ENCODE data around the gene TAB2.

The TAB2 gene, protein sequence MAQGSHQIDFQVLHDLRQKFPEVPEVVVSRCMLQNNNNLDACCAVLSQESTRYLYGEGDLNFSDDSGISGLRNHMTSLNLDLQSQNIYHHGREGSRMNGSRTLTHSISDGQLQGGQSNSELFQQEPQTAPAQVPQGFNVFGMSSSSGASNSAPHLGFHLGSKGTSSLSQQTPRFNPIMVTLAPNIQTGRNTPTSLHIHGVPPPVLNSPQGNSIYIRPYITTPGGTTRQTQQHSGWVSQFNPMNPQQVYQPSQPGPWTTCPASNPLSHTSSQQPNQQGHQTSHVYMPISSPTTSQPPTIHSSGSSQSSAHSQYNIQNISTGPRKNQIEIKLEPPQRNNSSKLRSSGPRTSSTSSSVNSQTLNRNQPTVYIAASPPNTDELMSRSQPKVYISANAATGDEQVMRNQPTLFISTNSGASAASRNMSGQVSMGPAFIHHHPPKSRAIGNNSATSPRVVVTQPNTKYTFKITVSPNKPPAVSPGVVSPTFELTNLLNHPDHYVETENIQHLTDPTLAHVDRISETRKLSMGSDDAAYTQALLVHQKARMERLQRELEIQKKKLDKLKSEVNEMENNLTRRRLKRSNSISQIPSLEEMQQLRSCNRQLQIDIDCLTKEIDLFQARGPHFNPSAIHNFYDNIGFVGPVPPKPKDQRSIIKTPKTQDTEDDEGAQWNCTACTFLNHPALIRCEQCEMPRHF

DNA sequence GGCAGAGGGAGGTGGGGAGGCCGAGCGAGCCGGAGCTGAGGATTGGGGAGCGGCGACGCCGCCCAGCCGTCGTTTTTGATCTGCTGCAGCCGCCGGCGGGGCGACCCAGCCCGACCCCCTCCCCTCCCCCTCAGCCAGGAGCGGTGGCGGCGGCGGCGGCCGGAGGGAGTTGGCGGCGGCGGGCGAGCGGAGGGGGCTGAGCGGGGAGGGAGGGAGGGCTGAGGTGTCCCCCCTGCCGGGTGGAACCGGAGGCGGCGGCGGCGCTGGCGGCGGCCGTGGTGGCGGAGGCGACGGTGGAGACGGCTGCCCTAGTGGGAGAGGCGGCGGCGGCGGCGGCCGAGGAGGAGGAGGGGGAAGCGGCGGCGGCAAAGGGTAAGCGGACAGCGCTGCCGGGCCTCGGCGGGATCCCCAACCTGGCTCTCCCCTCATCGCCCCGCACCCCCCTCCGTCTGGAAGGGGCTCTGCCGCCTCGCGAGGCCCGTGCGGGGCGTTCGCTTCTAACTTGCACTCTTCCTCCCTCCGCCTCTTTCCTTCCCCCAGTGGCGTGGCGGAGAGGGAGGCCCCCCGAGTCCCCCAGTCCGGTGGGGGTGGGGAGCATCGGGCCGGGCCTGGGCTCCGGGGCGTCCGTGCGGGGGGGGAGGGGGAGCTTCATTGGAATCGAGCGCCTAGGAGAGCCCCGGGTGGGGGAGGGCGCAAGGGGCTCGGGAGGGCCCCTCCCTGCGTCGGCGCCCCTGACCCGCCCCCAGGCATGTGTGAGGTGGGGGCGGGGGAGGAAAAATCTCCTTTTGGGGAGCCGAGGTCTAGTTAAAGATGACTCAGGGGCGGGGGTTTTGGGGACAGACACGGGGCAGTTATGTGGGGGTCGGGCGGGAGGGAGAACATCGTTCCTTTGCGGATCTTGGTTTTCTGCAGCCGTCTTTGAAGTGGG, at the start of gene TAB2:
Gene TAB2, plus strand, starts transcription at position 69 of the 928 bp plus-strand sequence. CDS start 52,286 bp downstream, outside the sequence.
- DNase-seq (ENCODE audit: low spot score) = peak; percentile 77

DNA sequence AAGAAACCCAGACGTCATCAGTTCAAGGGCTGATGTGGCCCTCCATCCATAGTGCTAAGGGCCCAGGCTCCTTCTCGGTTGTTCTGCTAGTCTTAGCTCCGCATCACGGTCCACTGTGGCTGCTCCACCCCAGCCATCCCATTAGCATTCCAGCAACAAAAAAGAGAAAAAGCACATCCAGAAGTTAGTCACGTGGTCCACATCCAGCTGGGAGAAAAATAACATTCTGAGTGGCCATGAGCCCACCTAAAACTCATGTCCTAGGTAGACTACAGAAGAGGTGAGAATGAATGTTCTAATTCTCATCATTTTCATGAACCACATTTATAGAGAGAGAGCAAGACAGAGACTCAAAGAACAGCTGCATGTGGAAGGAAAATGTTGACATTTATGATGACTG, 49.4 kb upstream of the TAB2 start:
- no peak for DNase-seq (ENCODE audit: low spot score)

DNA sequence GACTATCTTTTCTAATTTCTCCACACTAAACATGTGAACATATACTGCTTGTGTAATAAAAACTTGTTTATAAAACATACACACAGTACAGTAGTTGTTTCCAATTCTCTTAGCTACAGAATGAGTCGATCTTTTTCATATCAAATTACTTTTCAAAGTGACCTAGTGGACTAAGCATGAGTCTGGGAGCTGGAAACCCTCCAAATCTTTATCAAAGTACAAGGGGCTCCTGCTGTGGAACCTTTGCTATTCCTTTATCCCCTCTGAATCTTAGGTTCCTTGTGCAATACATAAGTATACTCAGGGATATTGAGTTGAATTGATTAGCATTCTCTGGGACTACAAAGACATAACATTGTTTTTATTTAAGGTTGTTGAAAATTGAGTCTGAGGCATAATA, 48.7 kb upstream of the TAB2 start:
- DNase-seq (ENCODE audit: low spot score) = no peak

DNA sequence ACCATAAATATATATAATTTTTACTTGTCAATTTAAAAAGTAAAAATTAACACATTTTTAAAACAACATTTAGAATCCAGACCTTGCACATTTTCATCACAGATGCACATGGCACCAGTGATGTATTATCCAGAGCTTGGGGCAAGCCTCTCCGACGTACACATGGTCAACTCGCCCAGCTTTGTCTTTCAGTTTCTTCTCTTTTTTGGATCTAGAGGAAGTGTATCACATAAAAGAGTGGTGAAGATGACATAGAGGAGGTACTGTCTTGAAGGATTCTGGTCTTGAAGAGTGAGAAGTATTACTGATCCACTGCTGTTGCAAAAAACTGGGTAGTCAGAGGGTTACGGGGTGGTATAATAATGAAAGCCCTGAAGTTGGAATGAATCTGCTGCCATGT, 46.9 kb upstream of the TAB2 start:
- no peak for DNase-seq (ENCODE audit: low spot score)

DNA sequence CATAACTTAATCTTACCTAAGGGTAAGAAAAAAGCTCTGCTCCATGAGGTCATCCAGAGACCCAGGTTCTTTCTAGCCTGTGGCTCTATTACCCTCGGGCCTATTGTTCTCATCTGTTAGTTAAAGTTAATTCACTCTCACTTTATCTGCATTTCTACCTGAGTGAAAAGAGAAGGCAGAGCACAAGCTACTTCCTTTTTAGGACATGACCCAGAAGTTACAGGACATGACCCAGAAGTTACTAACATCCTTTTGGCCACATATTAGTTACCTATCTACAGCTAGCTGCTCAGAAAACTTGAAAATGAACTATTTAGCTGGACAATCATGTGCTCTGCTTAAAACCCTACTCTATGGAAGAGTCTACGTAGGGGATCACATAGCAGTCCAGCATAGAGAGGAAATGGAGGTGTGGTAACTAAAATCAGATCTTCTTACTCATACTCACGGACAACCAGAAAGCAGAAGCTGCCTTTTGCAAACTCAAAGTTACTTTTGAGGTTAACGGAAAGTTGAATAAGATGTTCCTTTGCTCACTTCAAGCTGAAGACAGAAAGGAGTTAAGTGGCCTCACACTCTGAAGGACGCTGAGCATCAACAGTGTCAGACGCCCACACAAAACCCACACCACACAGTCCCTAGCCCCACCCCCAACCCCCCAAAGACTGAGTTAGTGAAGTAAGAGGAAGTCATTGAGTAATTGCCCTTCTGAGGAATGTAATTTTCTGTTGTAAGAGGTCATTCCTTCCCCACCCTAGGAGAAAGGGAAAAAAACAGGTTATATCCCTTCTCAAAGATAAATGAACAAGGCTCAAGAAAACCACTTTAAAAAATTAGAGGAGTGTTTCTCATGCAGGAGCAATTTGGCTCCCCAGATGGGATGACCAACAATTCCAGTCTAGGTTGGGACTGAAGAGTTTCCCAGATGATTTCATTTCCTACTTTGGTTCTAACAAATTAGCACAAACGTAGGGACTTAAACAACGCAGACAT, 45.9 kb upstream of the TAB2 start:
- DNase-seq (ENCODE audit: low spot score) = peak; percentile 52

DNA sequence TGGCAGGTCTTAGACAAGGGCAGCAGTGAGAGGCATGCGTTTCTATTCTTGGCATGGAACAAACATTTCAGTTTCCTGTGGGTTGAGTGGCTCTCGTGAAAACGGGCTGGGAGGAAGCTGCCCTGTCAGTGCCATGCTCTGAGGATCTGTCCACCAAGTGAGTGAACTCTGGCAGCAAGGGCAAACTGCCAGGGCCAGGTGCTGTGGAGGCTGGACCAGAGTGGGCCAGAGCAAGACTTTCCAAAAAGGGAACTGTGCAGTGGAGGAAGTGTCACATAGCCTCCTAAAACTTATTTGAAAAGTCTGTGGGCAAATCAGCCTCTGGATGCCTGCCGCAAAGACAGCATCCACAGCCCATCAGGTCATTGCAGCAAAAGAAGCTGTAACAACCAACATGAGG, 44.2 kb upstream of the TAB2 start:
- no peak for DNase-seq (ENCODE audit: low spot score)

DNA sequence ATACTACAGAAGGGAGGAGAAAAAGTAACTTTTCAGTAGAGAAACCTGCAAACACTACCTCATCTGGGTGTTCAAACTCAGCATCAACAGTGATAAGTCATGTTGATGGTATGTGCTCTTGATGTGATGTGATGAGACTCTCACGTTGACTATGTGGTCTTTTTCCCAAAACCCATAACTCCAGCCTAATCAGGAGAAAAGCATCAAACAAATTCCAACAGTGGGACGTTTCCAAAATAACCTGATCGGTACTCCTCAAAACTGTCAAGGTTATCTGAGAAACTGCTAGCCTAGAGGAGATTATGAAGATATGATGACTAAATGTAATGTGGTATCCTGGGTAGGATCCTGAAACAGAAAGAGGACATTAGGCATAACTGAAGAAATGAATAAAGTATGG, 41.9 kb upstream of the TAB2 start:
- no peak for DNase-seq (ENCODE audit: low spot score)

DNA sequence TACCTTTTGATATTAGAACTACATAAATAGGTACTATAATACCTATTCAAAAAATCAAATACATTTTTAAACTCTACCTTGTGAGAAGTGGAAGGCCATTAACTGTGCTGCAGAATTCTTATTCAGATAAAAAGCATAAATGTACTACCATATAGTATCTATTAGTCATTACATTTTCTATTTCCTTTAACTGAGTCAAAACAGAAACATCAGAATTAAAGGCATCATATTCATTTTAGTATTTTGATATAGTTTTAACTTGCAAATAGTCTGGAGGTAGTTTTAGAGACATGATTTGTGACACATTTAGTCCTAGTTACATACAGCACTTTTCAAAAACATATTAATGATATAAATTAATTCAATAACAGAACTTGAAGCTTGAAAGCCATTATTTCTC, 39.9 kb upstream of the TAB2 start:
- no peak for DNase-seq (ENCODE audit: low spot score)

DNA sequence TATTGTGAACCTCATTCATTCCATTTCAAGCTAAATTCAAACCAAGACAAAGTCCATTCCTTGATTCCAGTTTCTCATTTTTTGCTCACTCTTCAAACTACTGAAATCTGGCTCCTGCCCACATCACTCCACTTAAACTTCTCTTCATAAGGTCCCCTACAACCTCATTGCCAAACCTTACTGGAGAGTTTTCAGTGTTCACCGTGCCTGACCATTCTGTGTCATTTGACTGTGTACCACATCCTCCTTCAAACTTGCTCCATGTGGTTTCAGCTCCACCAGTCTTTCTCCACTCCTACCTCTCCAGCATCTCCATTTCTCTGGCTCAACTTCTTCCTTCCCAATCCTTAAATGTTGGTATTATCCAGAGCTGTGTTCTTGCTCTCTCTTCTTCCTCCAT, 38.5 kb upstream of the TAB2 start:
- DNase-seq (ENCODE audit: low spot score) = no peak

DNA sequence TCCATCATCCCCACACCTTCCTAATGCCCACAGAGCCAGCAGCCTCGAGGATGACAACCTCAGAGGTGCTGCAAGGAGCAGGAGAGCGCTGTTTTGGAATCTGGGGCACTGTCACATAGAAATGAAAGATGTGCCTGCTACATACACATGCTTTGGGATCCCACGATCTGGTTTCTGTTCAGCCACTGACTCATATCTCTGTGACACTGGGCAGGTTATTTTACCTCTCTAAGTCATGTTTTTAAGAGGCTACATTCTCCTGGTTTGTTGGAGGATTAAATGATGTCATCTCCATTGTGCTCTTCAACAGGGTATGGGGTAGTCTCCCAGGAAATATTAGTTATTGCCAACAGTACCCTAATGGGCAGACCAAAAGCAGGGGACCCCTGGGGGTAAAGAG, 32.6 kb upstream of the TAB2 start:
- DNase-seq (ENCODE audit: low spot score) = no peak

DNA sequence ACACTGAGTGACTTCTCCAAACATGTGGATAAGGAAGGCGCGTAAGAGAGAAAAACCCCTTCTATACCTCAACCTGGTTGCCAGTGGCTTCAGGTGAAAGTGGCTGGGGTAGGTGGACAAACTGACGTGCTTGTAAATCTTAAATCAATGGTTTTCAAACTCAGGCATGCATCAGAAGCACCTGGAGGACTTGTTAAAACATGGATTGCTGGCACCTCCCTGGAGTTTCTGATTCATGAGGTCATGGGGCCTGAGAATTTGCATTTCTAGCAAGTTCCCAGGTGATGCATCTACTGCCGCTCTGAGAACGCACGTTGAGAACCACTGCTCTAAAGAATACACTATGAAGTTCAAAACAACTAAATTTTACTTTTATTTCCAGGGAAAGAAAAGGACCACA, 31.9 kb upstream of the TAB2 start:
- no peak for DNase-seq (ENCODE audit: low spot score)

DNA sequence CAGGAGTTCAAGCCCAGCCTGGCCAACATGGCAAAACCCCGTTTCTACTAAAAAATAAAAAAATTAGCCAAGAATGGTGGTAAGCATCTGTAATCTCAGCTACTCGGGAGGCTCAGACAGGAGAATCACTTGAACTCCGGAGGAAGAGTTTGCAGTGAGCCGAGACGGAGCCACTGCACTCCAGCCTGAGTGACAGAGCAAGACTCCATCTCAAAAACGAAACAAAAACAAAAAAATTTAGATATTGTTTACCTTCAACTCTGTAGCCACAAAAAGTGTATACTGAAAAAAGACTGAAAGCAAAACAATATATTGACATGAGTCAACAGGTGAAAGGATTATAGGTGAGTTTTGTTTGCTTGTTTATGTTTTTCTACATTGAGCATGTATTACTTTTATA, 30.6 kb upstream of the TAB2 start:
- DNase-seq (ENCODE audit: low spot score) = no peak

DNA sequence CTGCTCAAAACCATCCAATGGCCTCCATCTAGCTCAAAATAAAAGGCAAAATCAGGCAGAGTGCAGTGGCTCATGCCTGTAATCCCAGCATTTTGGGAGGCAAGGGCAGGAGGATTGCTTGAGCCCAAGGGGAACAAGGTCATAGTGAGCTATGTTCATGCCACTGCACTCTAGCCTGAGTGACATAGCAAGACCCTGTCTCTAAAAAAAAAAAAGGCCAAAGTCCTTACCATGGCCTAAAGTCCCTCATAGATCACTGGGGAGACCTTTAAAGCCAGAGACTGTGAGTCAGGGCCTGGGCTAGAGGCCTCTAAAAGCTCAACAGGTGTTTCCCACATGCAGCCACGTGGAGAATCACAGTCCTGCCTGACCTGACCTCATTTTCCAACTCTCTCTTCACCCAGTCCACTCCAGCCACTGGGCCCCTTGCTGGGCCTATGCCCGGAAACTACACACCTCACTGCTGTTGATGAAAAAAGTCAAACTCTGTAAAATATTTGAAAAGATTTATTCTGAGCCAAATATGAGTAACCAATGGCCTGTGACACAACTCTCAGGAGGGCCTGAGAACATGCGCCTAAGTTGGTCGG, 28.2 kb upstream of the TAB2 start:
- no peak for DNase-seq (ENCODE audit: low spot score)

DNA sequence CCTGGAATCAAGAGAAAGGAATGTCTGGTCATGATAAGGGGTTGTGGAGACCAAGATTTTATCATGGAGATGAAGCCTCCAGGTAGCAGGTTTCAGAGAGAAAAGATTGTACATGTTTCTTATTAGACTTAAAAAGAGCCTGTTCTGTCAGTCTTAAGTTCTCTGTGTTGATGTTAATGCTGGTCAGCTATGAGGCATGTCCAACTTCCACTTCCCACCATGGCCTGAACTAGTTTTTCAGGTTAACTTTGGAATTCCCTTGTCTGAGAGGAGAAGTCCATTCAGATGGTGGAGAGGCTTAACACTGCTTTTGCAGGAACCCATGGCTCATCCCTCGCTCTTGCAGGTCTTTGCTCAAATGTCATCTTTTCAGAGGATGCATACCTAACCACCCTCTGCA, 27.5 kb upstream of the TAB2 start:
- DNase-seq (ENCODE audit: low spot score) = no peak

DNA sequence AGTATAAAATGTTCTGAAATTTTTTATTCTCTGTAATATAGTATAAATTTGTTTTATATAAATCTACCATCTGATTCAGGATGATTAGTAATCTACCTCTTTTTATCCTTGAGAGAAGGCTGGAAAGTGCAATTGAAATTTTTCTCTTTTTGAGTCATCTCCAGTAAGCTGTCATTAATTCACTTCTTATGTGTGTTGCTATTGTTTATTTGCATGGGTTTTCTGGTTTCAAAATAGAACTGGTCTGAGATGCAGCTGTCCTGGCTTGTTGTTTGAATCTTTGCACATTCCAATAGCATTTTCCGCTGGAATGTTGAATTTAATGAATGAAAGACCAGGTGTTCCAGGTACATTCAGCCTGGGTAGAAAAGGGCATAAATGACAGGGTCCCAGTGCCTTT, 24.3 kb upstream of the TAB2 start:
- no peak for DNase-seq (ENCODE audit: low spot score)

DNA sequence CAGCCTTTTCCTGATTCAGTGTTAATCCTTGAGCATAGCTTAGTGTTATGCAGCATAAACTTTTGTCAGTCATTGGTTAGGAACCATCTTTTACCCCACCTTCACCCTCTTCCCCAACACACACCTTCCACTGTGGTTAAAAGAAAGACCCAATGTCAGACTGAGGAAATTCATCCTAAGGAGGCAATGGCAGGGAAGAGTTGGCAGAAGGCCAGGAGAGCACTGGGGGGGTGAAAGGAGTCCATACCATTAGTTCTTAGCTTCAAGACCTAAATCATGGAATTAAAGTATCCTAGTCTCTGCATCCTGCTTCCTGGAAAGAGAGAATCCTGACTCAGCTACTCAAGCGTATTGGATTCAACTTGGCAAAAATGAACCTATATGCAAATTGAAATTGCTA, 16.9 kb upstream of the TAB2 start:
- DNase-seq (ENCODE audit: low spot score) = no peak

DNA sequence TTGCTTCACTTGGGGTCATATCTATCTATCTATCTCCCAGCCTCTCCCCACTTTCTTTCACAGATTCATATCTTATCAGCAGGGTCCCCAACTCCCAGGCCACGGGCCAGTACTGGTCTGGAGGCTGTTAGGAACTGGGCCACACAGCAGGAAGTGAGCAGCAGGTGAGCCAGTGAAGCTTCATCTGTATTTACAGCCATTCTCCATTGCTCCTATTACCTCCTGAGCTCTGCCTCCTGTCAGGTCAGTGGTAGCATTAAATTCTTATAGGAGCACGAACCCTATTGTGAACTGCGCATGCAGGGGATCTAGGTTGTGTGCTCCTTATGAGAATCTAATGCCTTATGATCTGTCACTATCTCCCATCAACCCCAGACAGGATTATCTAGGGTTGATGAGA, 14.8 kb upstream of the TAB2 start:
- no peak for DNase-seq (ENCODE audit: low spot score)

DNA sequence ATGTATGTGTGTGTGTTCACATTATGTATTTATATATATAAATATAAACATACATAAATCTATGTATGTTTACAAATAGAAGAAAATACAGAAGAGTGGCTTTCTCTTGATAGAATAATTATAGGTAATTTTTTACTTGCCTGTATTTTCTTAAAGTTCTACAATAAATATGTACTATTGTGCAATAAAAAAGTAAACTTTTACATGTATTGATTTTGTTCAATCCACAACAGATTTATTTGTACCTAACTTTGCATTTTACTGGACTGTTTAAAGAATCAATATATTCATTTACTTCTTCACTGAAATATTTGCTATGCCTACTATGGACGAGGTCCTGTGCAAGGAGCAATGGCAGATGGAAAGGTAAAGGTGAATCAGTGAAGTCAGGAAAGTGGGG, 14.0 kb upstream of the TAB2 start:
- no peak for DNase-seq (ENCODE audit: low spot score)

DNA sequence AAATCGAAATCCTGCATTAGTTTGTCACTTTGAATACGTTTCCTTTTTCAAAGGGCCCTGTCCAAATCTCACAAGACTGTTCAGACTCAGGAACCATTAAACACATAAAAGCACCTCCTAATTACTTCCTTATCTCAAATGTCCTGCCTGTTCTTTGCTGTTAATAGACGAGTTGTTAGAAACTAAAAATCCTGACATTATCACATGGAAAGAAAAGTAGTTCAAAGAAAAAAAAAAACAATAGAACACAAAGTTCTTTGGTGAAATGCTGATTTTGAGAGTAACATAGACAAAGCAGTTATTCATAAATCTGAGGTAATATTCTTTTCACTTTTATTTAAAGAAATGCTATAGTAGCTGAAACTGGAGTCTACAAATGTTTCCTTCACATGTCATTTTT, 12.1 kb upstream of the TAB2 start:
- no peak for DNase-seq (ENCODE audit: low spot score)

DNA sequence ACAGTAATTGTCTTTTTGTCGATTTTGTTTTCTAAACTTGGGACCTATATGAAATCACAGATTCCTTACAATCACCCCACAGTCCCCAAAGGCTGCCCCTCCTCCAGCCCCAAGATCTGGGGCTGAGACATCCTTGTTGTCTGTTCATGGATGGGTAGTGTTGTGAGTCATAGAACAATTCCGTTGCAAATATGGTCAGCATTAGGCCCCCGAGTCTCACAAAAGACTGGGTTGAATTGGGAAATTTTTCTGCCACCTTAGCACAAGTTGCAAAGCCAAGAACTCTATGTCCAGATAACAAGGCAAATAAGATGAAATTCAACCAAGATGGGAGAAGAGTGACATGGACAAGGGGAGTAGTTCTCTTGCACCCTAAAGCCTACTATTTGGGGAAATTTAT, 10.5 kb upstream of the TAB2 start:
- DNase-seq (ENCODE audit: low spot score) = no peak

DNA sequence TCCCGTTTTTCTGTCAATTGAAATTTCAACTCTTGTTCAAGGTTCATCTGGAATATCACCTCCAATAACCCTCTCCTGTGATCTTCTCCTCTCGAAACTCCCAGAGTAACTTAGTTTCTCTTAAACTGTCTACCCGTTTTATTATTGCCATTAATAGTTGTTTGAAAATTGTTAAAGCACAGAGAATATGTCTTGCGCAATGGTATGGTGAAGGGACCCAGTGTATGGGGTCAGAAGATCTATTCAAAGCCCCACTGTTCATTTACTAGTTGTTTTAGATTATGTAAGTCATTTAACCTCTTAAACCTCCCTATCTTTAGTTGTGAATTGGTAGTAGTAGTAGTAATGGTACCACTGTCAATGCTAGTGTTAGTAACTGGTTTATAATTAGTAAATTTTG, 6.2 kb upstream of the TAB2 start:
- no peak for DNase-seq (ENCODE audit: low spot score)

Data from CD4-positive, alpha-beta T cell treated with Interleukin-2 at 100 ng/mL for 4 hours (primary cell).